ENCODE measurements around the gene SH3GL1. TPM values are rescaled to one million over a fixed set of nuclear protein-coding genes. Genes with fewer than 3 reads are reported as not detected.

SH3GL1 gene
- 18.6 TPM for total RNA-seq
- polyA plus RNA-seq: 88.3 TPM

DNA sequence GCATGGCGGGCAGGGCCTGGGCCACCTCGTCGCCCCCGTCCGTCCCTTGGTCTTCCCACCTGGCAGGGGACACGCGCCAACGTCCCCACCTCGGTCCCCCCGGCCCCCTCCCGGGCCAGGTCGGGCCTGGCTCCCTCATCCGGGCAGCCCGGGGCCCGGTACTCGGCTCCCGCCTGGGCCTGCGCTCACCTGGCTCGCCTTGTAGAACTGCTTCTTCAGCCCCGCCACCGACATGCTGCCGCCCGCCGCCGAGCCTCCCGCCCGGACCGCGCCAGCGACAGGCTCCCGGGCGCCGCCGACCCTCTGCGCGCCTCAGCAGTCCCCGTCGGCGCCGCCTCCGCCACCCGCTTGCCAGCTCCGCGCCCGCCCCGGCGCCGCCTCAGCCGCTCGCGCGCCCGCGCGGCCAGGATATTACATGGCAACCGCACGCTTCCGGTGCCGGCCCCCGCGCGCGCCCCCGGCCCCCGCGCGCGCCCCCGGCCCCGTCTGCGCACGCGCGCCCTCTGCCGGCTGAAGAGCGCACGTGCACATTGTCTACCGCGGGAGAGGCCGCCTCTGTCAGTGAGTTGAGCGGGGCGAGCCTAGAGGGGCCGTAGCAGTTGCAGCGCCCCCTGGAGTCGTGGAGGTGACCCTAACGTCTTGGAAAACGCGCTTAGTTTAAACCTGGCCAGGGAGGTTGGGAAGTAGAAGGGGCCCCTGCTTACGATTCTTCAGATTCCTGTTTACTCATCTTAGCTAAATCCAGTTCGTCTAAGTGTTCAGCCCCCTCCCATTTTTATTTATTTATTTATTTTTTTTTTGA is at the start of gene SH3GL1:
Gene SH3GL1 (minus strand): TSS at position 413 of the 802 bp plus-strand sequence. CDS start 179 bp downstream, at position 234.
- Histone ChIP-seq H3K4me3 (ENCODE audit: low read depth, low read length) (peak within 1 kb of the TSS; percentile 98), H3K36me3 (ENCODE audit: insufficient read depth) (peaks cover under 1% of the 10 kb centered on the region), H3K4me1 (ENCODE audit: insufficient read depth) (no peaks in the 10 kb centered on the region), H3K27ac (ENCODE audit: low read depth) (peak within 1 kb of the TSS; percentile 98)
- DNase-seq (ENCODE audit: extremely low spot score): peak; percentile 85
- WGBS: under 1% methylated on average over 90 of the region's 90 CpGs

GRCh38 chr19:4449639-4450028 is 49.3 kb upstream of the SH3GL1 start:
- Histone ChIP-seq H3K27ac (ENCODE audit: low read depth) (no peak overlapping the region), H3K4me1 (ENCODE audit: insufficient read depth) (no peaks in the 10 kb centered on the region), H3K36me3 (ENCODE audit: insufficient read depth) (peaks cover 16% of the 10 kb centered on the region), H3K4me3 (ENCODE audit: low read depth, low read length) (no peak overlapping the region)
- no peak for DNase-seq (ENCODE audit: extremely low spot score)
- WGBS: 83% methylated on average over 9 of the region's 9 CpGs

DNA sequence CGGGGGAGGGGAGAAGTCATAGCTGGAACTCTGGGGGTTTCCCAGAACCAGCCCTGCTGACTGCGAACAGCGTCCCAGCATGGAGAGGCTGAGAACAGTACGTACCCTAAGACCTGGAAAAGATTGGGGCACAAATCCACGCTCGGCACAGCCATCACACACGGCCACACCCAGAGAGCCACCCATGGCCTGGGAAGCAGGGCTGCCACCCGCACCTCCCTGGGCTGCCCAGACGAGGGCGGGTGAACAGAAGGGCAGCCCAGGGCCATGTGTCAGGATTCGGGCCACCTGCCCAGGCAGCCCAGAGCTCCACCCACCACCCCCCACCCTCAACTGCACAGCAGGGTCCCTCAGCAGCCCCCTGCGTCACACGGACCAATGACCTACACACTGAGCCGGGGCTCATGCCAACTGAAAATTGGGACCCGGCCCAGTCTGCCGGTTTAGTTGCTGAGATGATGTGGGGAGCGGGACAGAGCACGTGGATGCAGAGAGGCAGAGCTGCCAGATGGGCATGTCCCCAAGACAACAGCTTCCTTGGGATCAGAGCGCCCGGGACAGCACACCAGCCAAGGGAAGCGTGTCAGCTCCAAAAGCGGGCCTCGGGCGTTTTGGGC is 48.8 kb upstream of the SH3GL1 start:
- H3K4me3 ChIP-seq (ENCODE audit: low read depth, low read length): no peak overlapping the region

DNA sequence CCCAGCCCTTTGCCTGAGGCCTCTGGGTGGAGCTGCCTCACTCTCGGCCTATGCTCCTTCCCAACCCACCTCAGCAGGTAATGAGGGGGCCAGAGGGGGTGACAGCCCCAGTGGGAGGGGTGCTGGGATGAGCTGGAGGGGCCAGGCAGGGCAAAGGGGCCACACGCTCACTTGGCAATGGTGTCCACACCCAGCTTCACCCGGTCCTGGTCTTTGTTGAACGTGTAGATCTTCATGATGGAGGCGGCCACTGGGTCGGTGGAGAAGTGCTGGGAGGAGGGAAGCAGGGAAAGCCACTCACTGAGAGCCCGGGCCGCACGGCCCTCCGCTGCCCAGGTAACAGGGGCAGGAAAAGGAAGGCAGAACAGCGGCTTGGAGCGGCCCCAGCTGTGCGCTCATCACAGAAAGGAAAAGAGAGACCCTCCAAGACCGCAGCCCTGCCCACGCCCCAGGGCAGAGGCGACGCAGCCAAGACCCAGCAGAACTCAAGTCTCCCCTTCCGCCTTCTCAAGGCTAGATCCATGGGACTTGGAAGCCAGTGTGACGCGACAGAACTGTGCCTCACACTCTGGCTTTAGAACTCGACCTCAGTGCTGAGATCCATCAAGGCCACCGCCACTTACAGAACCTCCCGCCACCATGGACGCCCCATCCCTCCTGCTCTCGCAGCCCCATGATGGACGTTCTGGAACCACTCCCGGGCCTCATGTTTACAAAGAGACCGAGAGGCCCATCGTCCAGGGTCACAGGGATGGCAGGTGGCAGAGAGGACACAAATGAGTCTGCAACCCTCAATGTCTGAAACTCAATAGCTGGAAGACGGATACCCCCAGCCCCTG is 48.0 kb upstream of the SH3GL1 start:
- no peak overlapping the region for H3K27ac ChIP-seq (ENCODE audit: low read depth)

More for the DNA sequence above, 48.8 kb upstream of the SH3GL1 start:
- Histone ChIP-seq H3K27ac (ENCODE audit: low read depth) (no peak overlapping the region), H3K4me1 (ENCODE audit: insufficient read depth) (no peaks in the 10 kb centered on the region), H3K36me3 (ENCODE audit: insufficient read depth) (peaks cover 16% of the 10 kb centered on the region)
- 61% methylated on average over 24 of the region's 24 CpGs for WGBS
- no peak for DNase-seq (ENCODE audit: extremely low spot score)

DNA sequence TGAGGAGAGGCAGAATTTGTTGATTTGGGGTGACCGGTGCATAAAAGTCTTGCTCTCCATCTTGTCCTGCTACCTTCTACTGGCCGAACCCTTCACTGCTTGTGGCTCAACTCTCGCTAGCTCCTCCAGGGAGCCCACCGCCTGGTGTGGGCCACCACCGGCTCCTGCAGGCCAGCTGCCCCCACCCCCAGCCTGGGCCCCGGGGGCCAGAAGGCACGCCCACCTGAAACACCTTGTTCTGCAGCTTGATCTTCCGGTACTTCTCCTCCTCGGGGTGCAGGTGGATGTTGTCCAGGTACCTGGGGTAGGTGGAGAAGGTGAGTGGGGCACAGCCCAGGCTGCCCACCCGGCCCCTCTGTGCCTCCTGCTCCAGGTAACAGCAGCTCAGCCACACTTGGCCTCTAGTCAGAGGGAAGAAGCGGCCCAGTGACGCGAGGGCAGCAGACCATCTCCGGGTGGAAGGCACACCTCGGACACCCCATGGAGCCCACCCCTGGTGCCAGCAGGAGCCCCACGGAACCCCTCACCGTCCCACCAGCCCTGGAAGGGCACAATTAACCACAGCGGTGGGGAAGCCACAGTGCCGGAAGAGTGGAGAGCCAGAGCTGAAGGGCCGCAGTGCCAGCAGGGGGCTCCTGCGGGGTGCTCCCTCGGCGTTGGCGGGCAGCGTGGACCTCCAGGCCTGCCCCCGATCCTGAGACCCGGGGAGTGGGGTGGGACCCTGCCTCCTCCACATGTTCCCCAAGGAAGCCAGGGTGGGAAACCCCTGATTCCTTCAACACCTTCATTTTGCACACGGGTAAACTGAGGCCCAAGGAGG is 47.2 kb upstream of the SH3GL1 start:
- no peak overlapping the region for H3K4me3 ChIP-seq (ENCODE audit: low read depth, low read length)
- no peak overlapping the region for H3K27ac ChIP-seq (ENCODE audit: low read depth)
- 89% methylated on average over 28 of the region's 28 CpGs for WGBS
- H3K4me1 ChIP-seq (ENCODE audit: insufficient read depth): no peaks in the 10 kb centered on the region
- H3K36me3 ChIP-seq (ENCODE audit: insufficient read depth): peaks cover 16% of the 10 kb centered on the region
- no peak for DNase-seq (ENCODE audit: extremely low spot score)

More for the DNA sequence above, 48.0 kb upstream of the SH3GL1 start:
- DNase-seq (ENCODE audit: extremely low spot score): no peak
- WGBS: 75% methylated on average over 30 of the region's 30 CpGs
- no peak overlapping the region for H3K4me3 ChIP-seq (ENCODE audit: low read depth, low read length)
- peaks cover 16% of the 10 kb centered on the region for H3K36me3 ChIP-seq (ENCODE audit: insufficient read depth)
- H3K4me1 ChIP-seq (ENCODE audit: insufficient read depth): no peaks in the 10 kb centered on the region

- H3K36me3 ChIP-seq (ENCODE audit: insufficient read depth): peaks cover 16% of the 10 kb centered on the region
- no peak overlapping the region for H3K4me3 ChIP-seq (ENCODE audit: low read depth, low read length)
- DNase-seq (ENCODE audit: extremely low spot score): no peak
- WGBS: 73% methylated on average over 15 of the region's 15 CpGs
- H3K4me1 ChIP-seq (ENCODE audit: insufficient read depth): no peaks in the 10 kb centered on the region
- H3K27ac ChIP-seq (ENCODE audit: low read depth): no peak overlapping the region
These were observed 46.4 kb upstream of the SH3GL1 start for GRCh38 chr19:4446704-4447200.

- Histone ChIP-seq H3K36me3 (ENCODE audit: insufficient read depth) (peaks cover 16% of the 10 kb centered on the region), H3K4me1 (ENCODE audit: insufficient read depth) (no peaks in the 10 kb centered on the region), H3K27ac (ENCODE audit: low read depth) (no peak overlapping the region), H3K4me3 (ENCODE audit: low read depth, low read length) (no peak overlapping the region)
- WGBS: 90% methylated on average over 58 of the region's 58 CpGs
- DNase-seq (ENCODE audit: extremely low spot score): no peak
These were observed 45.8 kb upstream of the SH3GL1 start for GRCh38 chr19:4445963-4446703.

DNA sequence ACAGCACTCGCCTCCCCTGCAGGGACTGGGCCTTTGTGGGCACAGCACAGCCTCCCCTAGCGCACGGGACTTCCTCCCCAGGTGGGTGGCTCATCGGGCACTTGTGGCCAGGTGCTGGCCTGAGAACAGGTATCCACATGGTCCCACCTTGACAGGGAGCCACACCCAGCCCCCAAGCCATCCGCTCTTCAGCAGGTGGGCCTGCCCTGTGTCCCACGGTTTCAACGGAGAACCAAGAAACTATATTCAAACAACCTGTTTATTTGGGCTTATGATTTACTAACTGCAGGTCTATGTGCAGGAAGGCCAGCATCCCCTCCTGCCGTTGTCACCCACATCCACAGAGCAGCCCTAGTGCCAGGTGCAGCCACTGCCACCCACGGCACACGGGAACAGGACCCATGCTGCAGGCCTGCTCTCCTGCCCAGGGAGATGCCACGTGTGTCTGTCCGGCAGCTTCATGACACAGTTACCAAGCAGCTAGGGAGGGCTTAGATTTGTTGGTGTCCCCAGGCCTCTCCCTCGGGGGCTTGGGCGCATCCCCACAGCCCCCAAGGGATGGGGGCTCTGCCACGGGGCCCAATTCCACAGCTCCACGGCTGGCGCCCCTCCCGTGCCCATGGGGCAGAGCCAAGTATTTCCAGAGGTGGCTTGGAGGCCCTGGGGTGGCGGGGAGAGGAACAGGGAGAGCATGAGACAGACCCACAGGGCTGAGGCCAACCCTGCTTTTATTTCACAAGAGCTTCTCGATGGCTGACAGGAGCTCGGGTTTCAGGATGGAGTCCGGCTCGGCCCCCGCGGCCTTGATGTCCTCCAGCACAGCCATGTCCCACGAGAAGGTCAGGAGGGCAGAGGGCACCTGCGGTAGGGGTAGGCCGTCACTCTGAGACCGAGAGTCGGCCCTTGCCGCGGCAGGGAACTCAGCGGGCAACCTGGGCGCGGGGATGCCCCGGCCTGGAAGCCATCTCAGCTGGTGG is 44.7 kb upstream of the SH3GL1 start:
- Histone ChIP-seq H3K27ac (ENCODE audit: low read depth) (no peak overlapping the region), H3K36me3 (ENCODE audit: insufficient read depth) (peaks cover 16% of the 10 kb centered on the region), H3K4me1 (ENCODE audit: insufficient read depth) (no peaks in the 10 kb centered on the region), H3K4me3 (ENCODE audit: low read depth, low read length) (no peak overlapping the region)
- WGBS: 79% methylated on average over 36 of the region's 36 CpGs
- no peak for DNase-seq (ENCODE audit: extremely low spot score)

DNA sequence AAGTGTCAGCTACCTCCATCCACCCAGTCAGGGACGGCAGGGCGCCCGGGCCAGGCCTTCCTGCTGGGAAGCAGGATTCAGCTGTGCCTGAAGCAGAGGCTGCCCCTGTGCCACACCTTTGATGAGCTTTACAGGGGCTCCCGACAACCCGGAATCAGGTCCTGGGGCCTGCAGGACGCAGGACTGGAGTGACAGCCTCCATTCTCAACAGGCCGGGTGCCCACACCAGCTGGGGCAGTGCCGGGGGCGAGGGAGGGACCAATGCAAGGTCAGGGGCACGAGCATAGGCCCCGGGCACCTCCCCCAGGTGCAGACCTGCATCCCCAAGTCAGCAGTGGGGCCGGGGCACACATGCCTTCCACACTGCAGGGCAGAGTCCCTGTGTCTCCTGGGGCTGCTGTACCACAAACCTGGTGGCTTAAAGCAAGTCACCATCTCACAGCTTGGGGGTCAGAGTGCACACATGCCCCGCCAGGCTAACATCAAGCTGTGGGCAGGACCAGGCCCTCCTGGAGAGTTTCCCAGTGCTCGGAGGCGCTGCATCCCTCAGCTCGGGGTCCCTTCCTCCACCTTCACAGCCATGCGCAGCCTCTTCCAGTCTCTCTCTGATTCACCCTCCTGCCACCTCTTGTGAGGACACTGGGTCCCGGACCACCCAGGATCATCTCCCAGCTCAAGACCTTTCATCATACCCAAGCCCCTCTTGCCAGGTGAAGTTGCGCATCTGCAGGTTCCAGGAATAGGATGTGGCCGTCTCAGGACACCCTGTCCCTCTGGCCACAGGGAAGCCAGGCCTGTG is 43.8 kb upstream of the SH3GL1 start:
- Histone ChIP-seq H3K27ac (ENCODE audit: low read depth) (no peak overlapping the region), H3K4me1 (ENCODE audit: insufficient read depth) (no peaks in the 10 kb centered on the region), H3K4me3 (ENCODE audit: low read depth, low read length) (no peak overlapping the region), H3K36me3 (ENCODE audit: insufficient read depth) (peaks cover 13% of the 10 kb centered on the region)
- WGBS: 82% methylated on average over 20 of the region's 20 CpGs
- no peak for DNase-seq (ENCODE audit: extremely low spot score)

- Histone ChIP-seq H3K4me1 (ENCODE audit: insufficient read depth) (no peaks in the 10 kb centered on the region), H3K27ac (ENCODE audit: low read depth) (no peak overlapping the region), H3K36me3 (ENCODE audit: insufficient read depth) (peaks cover 7% of the 10 kb centered on the region), H3K4me3 (ENCODE audit: low read depth, low read length) (no peak overlapping the region)
- DNase-seq (ENCODE audit: extremely low spot score): no peak
- 90% methylated on average over 15 of the region's 15 CpGs for WGBS
These were observed 42.8 kb upstream of the SH3GL1 start for GRCh38 chr19:4443188-4443587.

DNA sequence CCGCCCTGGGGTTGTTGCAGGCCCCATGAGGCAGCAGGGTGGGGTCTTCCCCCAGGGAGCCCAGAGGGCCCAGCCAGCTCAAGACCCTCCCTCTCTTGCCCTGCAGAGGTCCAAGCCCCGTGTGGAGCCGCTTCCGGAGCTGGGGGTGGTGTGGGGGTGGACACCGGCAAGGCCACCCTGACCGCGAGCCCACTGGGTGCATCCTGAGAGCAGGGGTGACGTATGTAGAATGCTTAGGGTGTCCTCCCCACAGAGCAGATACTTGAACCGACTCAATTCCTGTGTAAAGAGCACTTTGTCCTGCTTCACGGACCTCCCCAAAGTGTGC is 42.4 kb upstream of the SH3GL1 start:
- Histone ChIP-seq H3K4me3 (ENCODE audit: low read depth, low read length) (no peak overlapping the region), H3K4me1 (ENCODE audit: insufficient read depth) (no peaks in the 10 kb centered on the region), H3K36me3 (ENCODE audit: insufficient read depth) (peaks cover 7% of the 10 kb centered on the region), H3K27ac (ENCODE audit: low read depth) (no peak overlapping the region)
- WGBS: 77% methylated on average over 10 of the region's 10 CpGs
- no peak for DNase-seq (ENCODE audit: extremely low spot score)
